GM21423 (cell line): ENCODE measurements around the gene ANTKMT.
A peak's percentile ranks its signal among the peaks of the same experiment; 100 is the strongest.
"Not testable (repeated sequence)": the region's sequence is repeated elsewhere in the genome, so short reads cannot be mapped to it uniquely, and the experiment has no call there.

ENCODE experiments used
- ATAC-seq: cut with Tn5 transposase; IDR thresholded peaks from one replicate; pipeline ENCODE4 v1.9.1; 2021; ENCODE audit warnings: mild to moderate bottlenecking, moderate library complexity; ENCODE audit not compliant: unreplicated experiment

Gene ANTKMT

GRCh38 chr16:712740-713250, 8.2 kb upstream of the ANTKMT start:
- ATAC-seq: not testable (repeated sequence)

DNA sequence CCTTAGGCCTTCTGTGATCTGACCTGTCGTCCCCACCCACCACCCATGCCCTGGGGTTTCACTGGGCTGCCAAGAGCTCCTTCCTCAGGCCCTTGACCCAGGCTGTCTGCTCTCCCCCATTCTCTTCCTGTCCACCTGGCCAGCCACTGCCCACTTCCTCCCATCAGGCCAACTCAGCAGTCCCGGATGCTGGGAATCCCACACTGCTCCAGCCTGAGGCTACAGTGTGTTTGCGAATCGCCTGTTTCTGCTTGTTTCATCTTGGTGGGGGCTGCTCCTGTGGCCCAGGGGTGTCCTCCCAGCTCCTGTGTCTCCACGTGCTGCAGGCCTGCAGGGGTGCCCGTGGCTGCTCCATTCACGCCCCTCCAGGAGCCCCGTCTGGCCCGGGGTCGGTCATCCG, 6.9 kb upstream of the ANTKMT start:
- no peak for ATAC-seq

DNA sequence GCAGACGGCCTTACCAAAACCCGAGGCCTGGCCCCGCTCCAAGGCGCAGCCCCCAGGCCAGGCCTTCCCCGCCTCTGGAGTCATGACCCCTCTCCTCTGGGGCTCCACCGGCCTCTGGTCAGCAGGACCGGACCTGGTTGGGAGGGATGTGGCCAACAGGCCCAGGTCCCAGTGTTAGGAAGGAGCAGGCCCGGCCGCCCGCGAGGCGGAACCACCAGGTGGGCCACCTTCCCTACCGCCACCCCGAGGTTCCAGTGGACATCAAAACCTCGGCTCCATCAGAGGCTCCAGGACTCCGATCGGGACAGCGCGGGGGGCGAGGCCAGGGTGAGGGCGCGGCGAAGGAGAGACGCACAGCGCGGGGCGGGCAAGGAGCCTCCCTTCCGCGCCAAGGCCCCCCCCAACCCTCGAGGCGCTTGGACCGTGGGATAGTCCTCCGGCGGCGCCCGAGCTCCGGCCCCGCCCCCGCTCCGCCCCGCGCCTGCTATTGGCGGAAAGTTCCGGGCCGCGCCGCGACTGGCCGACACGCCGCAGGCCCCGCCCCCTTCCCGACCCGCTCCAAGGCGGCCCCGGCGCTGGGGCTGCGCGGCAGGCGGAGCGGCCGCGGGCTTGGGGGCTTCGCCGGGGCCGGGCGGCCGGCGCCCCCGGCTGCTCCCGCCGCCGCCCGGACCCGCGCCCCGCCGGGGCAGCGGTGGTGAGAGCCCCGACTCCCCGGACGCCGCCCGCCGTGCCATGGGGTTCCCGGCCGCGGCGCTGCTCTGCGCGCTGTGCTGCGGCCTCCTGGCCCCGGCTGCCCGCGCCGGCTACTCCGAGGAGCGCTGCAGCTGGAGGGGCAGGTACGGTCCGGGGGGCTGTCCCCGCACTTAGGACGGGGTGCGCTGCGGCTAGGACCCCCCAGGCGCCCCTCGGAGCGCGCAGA, 6.1 kb upstream of the ANTKMT start, which contains the start of gene METRN:
TSS of gene METRN (plus strand) at position 561 of the 919 bp plus-strand sequence. CDS start at position 733, 172 bp downstream.
- peak; percentile 70 for ATAC-seq

- ATAC-seq: no peak
These were observed 5.3 kb upstream of the ANTKMT start for GRCh38 chr16:715477-716199.

GRCh38 chr16:716200-716568, 4.8 kb upstream of the ANTKMT start:
- ATAC-seq: no peak

DNA sequence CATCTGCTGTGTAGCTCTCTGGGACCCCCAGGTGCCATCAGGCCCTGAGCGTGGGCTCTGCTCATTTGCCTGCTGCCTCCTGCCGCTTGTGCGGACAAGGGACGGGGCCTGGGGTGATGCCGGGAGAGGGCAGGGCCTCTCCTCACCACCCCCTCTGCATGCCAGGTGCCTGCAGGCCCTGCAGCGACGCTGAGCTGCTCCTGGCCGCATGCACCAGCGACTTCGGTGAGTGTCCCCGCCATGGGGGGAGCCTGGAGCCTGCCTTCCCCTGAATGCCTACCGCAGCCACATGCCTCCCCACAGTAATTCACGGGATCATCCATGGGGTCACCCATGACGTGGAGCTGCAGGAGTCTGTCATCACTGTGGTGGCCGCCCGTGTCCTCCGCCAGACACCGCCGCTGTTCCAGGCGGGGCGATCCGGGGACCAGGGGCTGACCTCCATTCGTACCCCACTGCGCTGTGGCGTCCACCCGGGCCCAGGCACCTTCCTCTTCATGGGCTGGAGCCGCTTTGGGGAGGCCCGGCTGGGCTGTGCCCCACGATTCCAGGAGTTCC, 4.1 kb upstream of the ANTKMT start:
- no peak for ATAC-seq

DNA sequence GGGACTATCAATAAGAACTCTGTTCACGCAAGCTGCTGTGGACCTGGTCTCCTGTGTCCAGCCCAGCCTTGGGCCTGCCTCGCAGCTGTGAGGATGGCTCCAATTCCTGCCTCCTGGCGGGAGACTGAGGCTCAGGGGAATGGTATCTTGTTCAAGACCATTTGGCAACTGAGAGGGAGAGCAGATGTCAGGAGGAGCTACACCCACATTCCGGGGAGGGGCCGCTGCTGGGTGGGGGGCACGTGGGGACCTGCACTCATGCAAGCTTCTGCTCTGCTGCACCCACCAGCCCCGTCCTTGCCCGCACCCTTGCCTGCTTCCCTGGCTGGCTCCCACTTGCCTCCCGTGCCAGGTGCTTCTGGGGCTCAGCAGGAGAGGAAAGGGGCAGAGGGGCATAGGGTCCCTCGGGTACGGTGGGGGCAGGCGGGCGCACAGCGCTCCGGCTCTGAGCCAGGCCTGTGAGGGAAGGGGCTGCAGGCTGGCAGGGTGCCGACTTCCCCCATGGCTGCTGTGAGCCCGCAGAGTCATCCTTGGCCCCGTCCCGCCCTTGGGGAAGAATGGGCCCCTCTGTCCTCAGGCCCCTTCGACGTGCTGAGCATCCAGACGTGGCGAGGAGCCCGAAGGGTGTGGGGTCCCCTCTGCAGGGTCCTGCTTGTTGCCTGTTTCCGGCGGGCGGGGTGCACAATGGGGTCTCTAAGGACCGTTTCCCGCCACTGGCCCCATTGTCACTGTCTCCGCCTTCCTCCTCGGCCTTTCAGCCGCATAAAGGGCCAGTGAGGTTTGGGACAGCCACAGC, 3.3 kb upstream of the ANTKMT start:
- ATAC-seq: no peak

DNA sequence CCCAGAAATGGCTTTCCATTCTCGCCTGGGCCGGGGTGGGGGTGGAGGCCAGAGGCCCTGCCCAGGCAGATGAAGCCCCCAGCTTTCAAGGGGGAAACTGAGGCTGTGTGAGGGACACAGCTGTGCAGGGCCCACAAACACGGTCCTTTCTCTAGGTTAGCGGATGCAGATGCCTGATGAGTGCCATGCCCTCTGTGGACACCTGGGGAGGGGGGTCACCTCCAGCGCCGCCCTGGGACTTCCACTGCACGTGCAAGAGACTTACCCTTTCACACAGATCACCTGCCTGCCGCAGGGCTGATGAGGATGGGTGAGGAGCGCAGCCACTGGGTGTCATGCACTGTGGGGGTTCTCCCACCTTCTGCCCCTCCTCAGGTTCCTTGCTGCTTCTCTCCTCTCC, 2.6 kb upstream of the ANTKMT start:
- ATAC-seq: no peak

DNA sequence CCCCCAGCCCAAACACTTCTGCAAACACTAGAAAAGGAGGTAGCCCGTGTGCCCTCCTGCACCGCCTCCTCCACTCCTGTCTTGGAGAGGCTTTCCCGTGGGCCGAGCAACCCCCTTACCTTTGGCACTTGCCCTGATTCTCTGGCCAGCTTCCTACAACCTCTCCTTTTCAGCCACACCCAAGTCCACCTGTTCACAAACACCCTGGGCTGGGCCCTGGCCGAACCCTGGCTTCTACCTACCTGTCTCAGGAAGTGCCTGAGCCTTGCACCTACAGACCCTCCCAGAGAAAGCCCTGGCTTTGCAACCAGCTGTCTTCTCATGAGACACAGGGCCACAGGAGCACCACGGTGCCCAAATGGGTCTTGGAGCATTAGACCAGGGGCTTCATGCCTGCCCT, 2.0 kb upstream of the ANTKMT start:
- ATAC-seq: no peak

- no peak for ATAC-seq
These were observed 1.0 kb upstream of the ANTKMT start for GRCh38 chr16:719815-720446.

DNA sequence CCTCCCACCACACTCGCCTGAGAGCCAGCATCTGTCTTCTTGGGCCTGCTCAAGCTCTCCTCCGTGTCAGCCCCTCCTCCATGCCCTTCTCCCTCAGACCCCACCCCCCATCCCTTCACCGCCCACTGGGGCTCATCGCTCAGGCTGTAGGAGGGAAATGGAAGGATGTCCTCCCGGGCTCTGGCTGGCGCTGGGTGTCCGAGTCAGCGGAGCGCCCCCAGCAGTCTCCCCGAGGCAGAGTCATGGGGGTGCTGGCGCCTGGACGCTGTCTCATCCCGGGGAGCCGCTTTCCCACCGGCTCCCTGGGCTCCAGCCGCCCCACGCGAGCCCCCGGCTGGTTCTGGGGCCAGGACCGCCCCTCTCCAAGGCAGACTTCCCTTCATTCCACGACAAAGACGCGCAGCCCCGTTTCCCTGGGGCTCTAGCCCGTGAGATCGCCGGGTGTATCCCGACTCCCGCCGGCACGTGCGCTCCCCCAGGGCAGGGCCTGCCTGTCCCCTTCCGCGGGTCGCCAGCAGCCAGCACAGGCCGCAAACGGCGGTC, 428 bp upstream of the ANTKMT start:
- ATAC-seq: peak; percentile 10

DNA sequence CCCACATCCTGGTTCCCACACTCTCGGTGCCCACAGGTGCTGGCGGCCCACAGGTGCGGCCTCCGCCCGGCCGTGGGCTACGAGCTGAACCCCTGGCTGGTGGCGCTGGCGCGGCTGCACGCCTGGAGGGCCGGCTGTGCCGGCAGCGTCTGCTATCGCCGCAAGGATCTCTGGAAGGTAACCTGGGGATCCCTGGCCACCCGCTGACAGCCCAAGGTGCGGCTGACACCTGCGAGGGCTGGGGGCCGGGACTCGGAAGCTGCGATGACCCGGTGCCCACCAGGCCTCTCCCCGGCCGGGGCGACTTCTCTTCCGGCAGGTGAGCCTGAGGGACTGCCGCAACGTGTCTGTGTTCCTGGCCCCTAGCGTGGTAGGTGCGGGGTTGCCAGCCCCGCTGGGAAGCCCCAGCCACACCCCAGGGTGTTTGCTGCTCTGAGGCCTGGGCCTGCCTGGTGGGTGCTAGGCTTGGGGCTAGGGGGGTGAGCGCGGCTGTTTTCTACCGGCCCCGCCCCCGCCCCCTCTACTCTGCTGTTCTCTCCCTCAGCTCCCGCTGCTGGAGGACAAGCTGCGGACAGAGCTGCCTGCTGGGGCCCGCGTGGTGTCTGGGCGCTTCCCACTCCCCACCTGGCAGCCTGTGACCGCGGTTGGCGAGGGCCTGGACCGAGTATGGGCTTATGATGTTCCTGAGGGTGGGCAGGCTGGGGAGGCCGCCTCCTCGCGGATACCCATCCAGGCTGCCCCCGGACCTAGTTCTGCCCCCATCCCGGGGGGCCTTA, 1.0 kb downstream of the ANTKMT start:
- no peak for ATAC-seq

DNA sequence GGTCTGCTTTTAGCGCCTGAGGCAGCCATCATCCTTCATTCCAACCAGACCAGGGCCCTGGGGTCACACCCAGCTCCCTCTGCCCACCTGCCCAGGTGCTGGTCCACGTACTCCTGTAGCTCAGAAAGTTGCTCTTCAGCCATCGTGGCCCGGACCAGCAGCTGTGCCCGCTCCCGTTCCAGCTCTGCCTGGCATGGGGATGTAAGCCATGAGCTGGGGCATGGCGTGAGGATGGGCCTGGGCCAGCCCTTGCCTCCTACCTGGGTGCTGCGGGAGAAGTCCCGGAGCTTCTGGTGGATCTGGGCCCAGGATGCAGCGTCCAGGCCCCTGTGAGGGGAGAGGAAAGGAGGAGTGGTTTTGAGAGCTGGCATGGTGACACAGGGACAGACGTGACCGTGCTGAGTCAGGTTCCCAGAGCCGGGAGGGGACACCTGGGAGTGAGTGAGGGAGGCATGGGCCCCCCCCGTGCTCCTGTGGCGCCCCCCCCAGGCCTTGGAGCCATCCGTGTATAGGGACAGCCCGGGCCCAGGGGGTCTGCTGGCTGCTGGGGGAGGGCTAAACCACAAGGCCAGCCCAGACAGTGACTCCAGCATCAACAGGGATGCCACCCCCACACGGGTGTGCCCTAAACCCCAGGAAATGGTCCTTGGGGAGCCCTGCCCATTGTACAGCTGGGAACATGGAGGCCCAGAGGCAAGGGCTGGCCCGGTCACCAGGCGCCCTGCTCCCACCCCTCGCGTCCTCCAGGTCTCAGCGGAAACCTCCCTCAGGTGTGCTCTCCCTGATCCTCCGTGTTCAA, 2.1 kb downstream of the ANTKMT start:
- ATAC-seq: no peak

- no peak for ATAC-seq
These were observed 2.7 kb downstream of the ANTKMT start for GRCh38 chr16:723695-724094.

DNA sequence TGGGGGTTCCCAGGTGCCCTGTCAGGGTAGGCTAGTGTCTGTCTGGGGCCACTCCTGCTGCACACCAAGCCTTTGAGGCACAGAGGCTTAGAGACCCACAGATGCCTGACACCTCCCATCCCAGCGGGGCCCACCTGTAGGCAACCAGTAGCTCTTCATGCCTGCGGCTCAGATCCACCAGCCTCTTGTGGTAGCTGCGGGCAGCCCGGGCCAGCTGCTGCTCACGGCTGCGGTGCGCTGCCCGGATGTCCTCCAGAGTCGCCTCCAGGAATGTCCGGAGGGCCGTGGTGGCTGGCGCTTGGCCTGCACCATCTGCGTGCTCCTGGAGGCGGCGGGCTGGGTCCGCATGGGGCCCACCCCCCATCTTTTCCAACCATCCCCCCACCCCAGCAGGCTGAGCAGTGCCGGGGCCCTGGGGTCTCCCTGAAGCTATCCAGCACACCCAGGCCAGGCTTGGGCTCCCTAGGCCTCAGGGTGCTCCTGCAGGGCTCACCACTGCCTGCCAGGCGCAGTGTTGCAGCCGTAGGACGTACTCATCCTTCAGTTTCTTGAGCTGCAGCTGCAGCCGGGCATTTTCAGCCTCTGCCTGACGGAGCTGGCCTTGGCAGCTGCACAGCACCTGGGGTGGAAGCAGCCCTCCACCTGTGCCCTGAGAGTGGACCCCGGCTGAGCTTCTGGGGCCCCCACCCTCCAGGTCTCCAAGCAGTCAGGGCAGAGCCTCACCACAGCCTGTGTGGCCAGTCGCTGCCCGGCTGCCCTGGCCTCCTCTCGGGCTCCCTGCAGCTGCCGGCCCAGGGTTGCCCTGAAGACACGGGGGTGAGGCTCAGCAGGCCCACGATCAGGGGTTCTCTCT, 3.5 kb downstream of the ANTKMT start:
- no peak for ATAC-seq

DNA sequence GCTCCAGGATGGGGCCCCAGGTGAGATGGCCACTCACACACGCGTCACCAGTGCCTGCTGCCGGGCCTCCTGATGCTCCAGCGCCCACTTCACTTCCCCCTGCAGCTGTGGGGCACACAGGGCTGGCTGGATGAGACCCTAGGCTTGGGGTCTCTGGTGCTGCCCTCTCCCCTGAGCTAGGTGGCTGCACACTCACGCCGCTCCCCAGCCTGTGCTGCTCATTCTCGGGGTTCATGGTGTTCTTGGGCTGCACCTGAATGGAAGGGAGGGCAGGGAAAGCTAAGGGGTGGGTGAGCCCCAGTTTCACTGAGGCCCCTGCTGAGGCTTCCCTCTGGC, 4.1 kb downstream of the ANTKMT start:
- no peak for ATAC-seq

- ATAC-seq: no peak
These were observed 4.7 kb downstream of the ANTKMT start for GRCh38 chr16:725463-726187.
